Neuronal stem cell (in vitro differentiated cells): Measurements from ENCODE around the gene GPR137B.

Experiments used
- DNase-seq: peaks from one replicate; pipeline ENCODE4 v3.0.0-alpha.2; 2013; ENCODE audit warnings: low spot score
- H2AFZ ChIP-seq: one replicate; pipeline ENCODE4 v1.6.1; 2013; ENCODE audit warnings: mild to moderate bottlenecking, low read length, inconsistent platforms
- H2AK5ac ChIP-seq: 2 replicates; pipeline ENCODE4 v1.6.1; 2013; ENCODE audit warnings: low read depth, mild to moderate bottlenecking, inconsistent platforms, low read length, moderate library complexity, mixed read lengths
- H2BK120ac ChIP-seq: 2 replicates; pipeline ENCODE4 v1.6.1; 2013; ENCODE audit warnings: low read depth, mild to moderate bottlenecking, inconsistent platforms, low read length, moderate library complexity, mixed read lengths
- H2BK12ac ChIP-seq: one replicate; pipeline ENCODE4 v1.6.1; 2013; ENCODE audit warnings: low read length, inconsistent platforms
- H2BK15ac ChIP-seq: 2 replicates; pipeline ENCODE4 v1.6.1; 2013; ENCODE audit warnings: mild to moderate bottlenecking, low read length, inconsistent platforms, mixed read lengths
- H2BK5ac ChIP-seq: one replicate; pipeline ENCODE4 v1.6.1; 2013; ENCODE audit warnings: inconsistent platforms, mild to moderate bottlenecking, low read length, moderate library complexity
- H3K14ac ChIP-seq: one replicate; pipeline ENCODE4 v1.6.1; 2013; ENCODE audit warnings: low read length, inconsistent platforms
- H3K18ac ChIP-seq: 2 replicates; pipeline ENCODE4 v1.6.1; 2013; ENCODE audit warnings: low read length, inconsistent platforms
- H3K23ac ChIP-seq: 2 replicates; pipeline ENCODE4 v1.6.1; 2013; ENCODE audit warnings: low read depth, mild to moderate bottlenecking, mixed read lengths, low read length, inconsistent platforms; ENCODE audit not compliant: poor library complexity
- H3K27ac ChIP-seq: replicated peaks from 3 replicates; pipeline ENCODE4 v1.5.1; 2013; ENCODE audit warnings: low read length, inconsistent platforms
- H3K27me3 ChIP-seq, 3 experiments: 2 replicates each; pipeline ENCODE4 v1.6.1; 2013; ENCODE audit warnings: low read length in 3 of 3, mild to moderate bottlenecking in 2 of 3, inconsistent platforms in 1 of 3, low read depth in 1 of 3, mixed read lengths in 1 of 3, moderate library complexity in 1 of 3; ENCODE audit not compliant: control insufficient read depth in 3 of 3, insufficient read depth in 3 of 3
- H3K36me3 ChIP-seq, 2 donors: replicated peaks in 1 of 2; 2 replicates each; pipeline ENCODE4 v1.6.1; 2013; ENCODE audit warnings: low read length in 2 of 2; ENCODE audit not compliant: control insufficient read depth in 2 of 2, insufficient read depth in 2 of 2
- H3K4ac ChIP-seq: 2 replicates; pipeline ENCODE4 v1.6.1; 2013; ENCODE audit warnings: inconsistent platforms, mild to moderate bottlenecking, low read length, moderate library complexity
- H3K4me1 ChIP-seq, 2 donors: 1 replicate in 1 of 2; 2 replicates in 1 of 2; pipeline ENCODE4 v1.6.1; 2013; ENCODE audit warnings: low read length in 2 of 2, low read depth in 1 of 2; ENCODE audit not compliant: control insufficient read depth in 2 of 2, insufficient read depth in 1 of 2
- H3K4me2 ChIP-seq: one replicate; pipeline ENCODE4 v1.6.1; 2013; ENCODE audit warnings: mild to moderate bottlenecking, low read length, inconsistent platforms; ENCODE audit not compliant: insufficient read depth, poor library complexity, severe bottlenecking
- H3K4me3 ChIP-seq, 2 donors: 2 replicates each; pipeline ENCODE4 v1.5.1; 2013; ENCODE audit warnings: low read length in 2 of 2, mild to moderate bottlenecking in 2 of 2, inconsistent platforms in 1 of 2, moderate library complexity in 1 of 2
- H3K79me1 ChIP-seq: one replicate; pipeline ENCODE4 v1.6.1; 2013; ENCODE audit warnings: low read depth, mild to moderate bottlenecking, inconsistent platforms, low read length, moderate library complexity
- H3K9ac ChIP-seq: one replicate; pipeline ENCODE4 v1.6.1; 2013; ENCODE audit warnings: mild to moderate bottlenecking, low read depth, low read length, inconsistent platforms; ENCODE audit not compliant: poor library complexity
- H3K9me3 ChIP-seq, 2 donors: replicated peaks in 1 of 2; 2 replicates each; pipeline versions ENCODE3 to v1.6.1; 2013; ENCODE audit warnings: low read length in 2 of 2, mild to moderate bottlenecking in 2 of 2, inconsistent platforms in 1 of 2, low read depth in 1 of 2, mixed read lengths in 1 of 2, moderate library complexity in 1 of 2; ENCODE audit not compliant: control insufficient read depth in 2 of 2, insufficient read depth in 1 of 2
- H4K8ac ChIP-seq: one replicate; pipeline ENCODE4 v1.6.1; 2013; ENCODE audit warnings: low read depth, mild to moderate bottlenecking, inconsistent platforms, low read length, moderate library complexity
- H4K91ac ChIP-seq: one replicate; pipeline ENCODE4 v1.6.1; 2013; ENCODE audit warnings: low read length, low read depth, mild to moderate bottlenecking, inconsistent platforms; ENCODE audit not compliant: poor library complexity
- WGBS, 2 donors: extraction: QIAGEN DNeasy Blood & Tissue Kit; methylation state at CpG; one replicate each; pipeline ENCODE4 v1.1.7; 2013; ENCODE audit warnings: missing lambda C conversion rate in 2 of 2, mixed read lengths in 1 of 2; ENCODE audit not compliant: insufficient read length in 2 of 2, insufficient replicate concordance in 1 of 2; ENCODE audit errors: extremely low coverage in 2 of 2; 5-methylcytosine and 5-hydroxymethylcytosine counted together

GPR137B gene

GRCh38 chr1:236119943-236120484 is 22.3 kb upstream of the GPR137B start:
- no peak overlapping the region for H2AK5ac ChIP-seq
- H3K79me1 ChIP-seq = no peaks in the 10 kb centered on the region
- peak overlapping the region; percentile 25 for H2AFZ ChIP-seq
- peaks cover 0 to 4% of the 10 kb centered on the region in 2 donors for H3K4me1 ChIP-seq
- no peak overlapping the region for H2BK15ac ChIP-seq
- no CpG with 5 or more reads among the region's 12 CpGs for WGBS, 2 donors
- no peak overlapping the region for H4K91ac ChIP-seq
- H4K8ac ChIP-seq = no peak overlapping the region
- no peaks in the 10 kb centered on the region for H3K36me3 ChIP-seq
- no peak overlapping the region for H2BK120ac ChIP-seq
- no peak overlapping the region for H3K14ac ChIP-seq
- H3K27ac ChIP-seq = no peak overlapping the region
- DNase-seq = no peak
- no peak overlapping the region for H2BK12ac ChIP-seq
- no peak overlapping the region for H2BK5ac ChIP-seq
- H3K27me3 ChIP-seq = peaks cover 0 to 5% (median 0%) of the 10 kb centered on the region in 3 experiments
- no peak overlapping the region for H3K23ac ChIP-seq
- no peak overlapping the region for H3K18ac ChIP-seq
- H3K9me3 ChIP-seq = no peaks in the 10 kb centered on the region
- H3K4ac ChIP-seq = no peak overlapping the region
- no peak overlapping the region for H3K4me3 ChIP-seq
- no peak overlapping the region for H3K4me2 ChIP-seq
- no peak overlapping the region for H3K9ac ChIP-seq

GRCh38 chr1:236120721-236121153 is 21.6 kb upstream of the GPR137B start:
- no peak overlapping the region for H4K91ac ChIP-seq
- no peaks in the 10 kb centered on the region for H3K79me1 ChIP-seq
- WGBS, 2 donors = no CpG with 5 or more reads among the region's 10 CpGs
- H2BK15ac ChIP-seq = no peak overlapping the region
- H3K4me2 ChIP-seq = no peak overlapping the region
- H3K9ac ChIP-seq = no peak overlapping the region
- H3K9me3 ChIP-seq = no peaks in the 10 kb centered on the region
- no peak overlapping the region for H2AK5ac ChIP-seq
- no peak overlapping the region for H2BK5ac ChIP-seq
- peaks cover 0 to 4% of the 10 kb centered on the region in 2 donors for H3K4me1 ChIP-seq
- no peak overlapping the region for H3K23ac ChIP-seq
- no peak overlapping the region for H3K27ac ChIP-seq
- no peak overlapping the region for H3K4ac ChIP-seq
- no peak overlapping the region for H4K8ac ChIP-seq
- H2BK120ac ChIP-seq = no peak overlapping the region
- H3K4me3 ChIP-seq = no peak overlapping the region
- DNase-seq = no peak
- H3K27me3 ChIP-seq = peaks cover 0 to 5% (median 0%) of the 10 kb centered on the region in 3 experiments
- H3K18ac ChIP-seq = no peak overlapping the region
- no peaks in the 10 kb centered on the region for H3K36me3 ChIP-seq
- no peak overlapping the region for H3K14ac ChIP-seq
- no peak overlapping the region for H2BK12ac ChIP-seq
- no peak overlapping the region for H2AFZ ChIP-seq

GRCh38 chr1:236122176-236122575 is 20.2 kb upstream of the GPR137B start:
- Histone ChIP-seq H3K9me3 (no peaks in the 10 kb centered on the region), H3K14ac (no peak overlapping the region), H3K4me1 (peaks cover 0 to 4% of the 10 kb centered on the region in 2 donors), H3K23ac (no peak overlapping the region), H3K27ac (no peak overlapping the region), H3K9ac (no peak overlapping the region), H3K18ac (no peak overlapping the region), H3K4me2 (no peak overlapping the region), H2BK120ac (no peak overlapping the region), H2BK15ac (no peak overlapping the region), H2AK5ac (no peak overlapping the region), H2BK12ac (no peak overlapping the region), H3K4me3 (peak overlapping the region in 1 of 2 donors; percentile 32), H4K8ac (no peak overlapping the region), H3K36me3 (no peaks in the 10 kb centered on the region), H3K27me3 (peaks cover 0 to 5% (median 0%) of the 10 kb centered on the region in 3 experiments), H4K91ac (no peak overlapping the region), H3K79me1 (no peaks in the 10 kb centered on the region), H3K4ac (no peak overlapping the region), H2BK5ac (no peak overlapping the region), H2AFZ (no peak overlapping the region)
- no CpG with 5 or more reads among the region's 7 CpGs for WGBS, 2 donors
- DNase-seq = no peak

- Histone ChIP-seq H3K14ac (no peak overlapping the region), H3K23ac (no peak overlapping the region), H3K4me2 (no peak overlapping the region), H2BK120ac (no peak overlapping the region), H3K18ac (no peak overlapping the region), H2BK15ac (no peak overlapping the region), H3K36me3 (no peaks in the 10 kb centered on the region), H3K9ac (no peak overlapping the region), H4K8ac (no peak overlapping the region), H2BK5ac (no peak overlapping the region), H4K91ac (no peak overlapping the region), H3K9me3 (no peaks in the 10 kb centered on the region), H3K27me3 (peaks cover 0 to 5% (median 0%) of the 10 kb centered on the region in 3 experiments), H2BK12ac (no peak overlapping the region), H3K4me3 (no peak overlapping the region), H3K79me1 (no peaks in the 10 kb centered on the region), H2AK5ac (no peak overlapping the region), H3K4me1 (peaks cover 0 to 4% of the 10 kb centered on the region in 2 donors), H3K27ac (no peak overlapping the region), H2AFZ (no peak overlapping the region), H3K4ac (no peak overlapping the region)
- WGBS, 2 donors = no CpG with 5 or more reads among the region's 6 CpGs
- no peak for DNase-seq
These were observed 18.8 kb upstream of the GPR137B start for GRCh38 chr1:236123563-236123962.
